ENCODE data around the gene OR51I1.

DNA sequence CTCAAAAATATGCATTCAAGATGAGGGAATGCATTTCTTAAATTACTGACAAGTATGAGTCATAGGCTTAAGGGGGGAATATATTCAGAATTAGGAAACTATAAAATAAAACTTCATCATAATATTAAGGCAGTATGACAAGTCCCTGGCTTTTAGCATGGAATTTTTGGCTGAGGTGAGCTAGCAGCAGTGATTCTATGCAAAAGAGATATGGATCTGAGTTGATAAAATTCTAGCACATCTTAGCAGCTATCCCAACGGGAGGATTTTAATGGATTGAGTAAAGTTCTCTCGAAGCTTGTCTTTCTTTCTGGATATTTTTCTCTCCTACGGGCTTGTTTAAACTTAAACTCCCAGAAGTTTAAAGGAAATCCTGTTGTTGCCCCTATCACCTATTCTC, 18.2 kb downstream of the OR51I1 start:
- TF ChIP-seq, protein P1, sequence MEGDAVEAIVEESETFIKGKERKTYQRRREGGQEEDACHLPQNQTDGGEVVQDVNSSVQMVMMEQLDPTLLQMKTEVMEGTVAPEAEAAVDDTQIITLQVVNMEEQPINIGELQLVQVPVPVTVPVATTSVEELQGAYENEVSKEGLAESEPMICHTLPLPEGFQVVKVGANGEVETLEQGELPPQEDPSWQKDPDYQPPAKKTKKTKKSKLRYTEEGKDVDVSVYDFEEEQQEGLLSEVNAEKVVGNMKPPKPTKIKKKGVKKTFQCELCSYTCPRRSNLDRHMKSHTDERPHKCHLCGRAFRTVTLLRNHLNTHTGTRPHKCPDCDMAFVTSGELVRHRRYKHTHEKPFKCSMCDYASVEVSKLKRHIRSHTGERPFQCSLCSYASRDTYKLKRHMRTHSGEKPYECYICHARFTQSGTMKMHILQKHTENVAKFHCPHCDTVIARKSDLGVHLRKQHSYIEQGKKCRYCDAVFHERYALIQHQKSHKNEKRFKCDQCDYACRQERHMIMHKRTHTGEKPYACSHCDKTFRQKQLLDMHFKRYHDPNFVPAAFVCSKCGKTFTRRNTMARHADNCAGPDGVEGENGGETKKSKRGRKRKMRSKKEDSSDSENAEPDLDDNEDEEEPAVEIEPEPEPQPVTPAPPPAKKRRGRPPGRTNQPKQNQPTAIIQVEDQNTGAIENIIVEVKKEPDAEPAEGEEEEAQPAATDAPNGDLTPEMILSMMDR (IDR thresholded peaks at IDR 0.05; ENCODE audit: low read depth, low read length) = no peak
- no peak for TF ChIP-seq POLR2A (IDR thresholded peaks at IDR 0.05; ENCODE audit: extremely low read depth, insufficient read length)

All from NB4 (cell line).